Tibial artery (tissue), 4 donors: ENCODE results near the gene GGCT.

Source experiments
- DNase-seq, 2 donors: peaks; one replicate each; pipeline ENCODE4 v3.0.0-alpha.2; 2019
- H3K27ac ChIP-seq, 2 donors: fragments of 200-600 bp; sonication (generic) in 1 of 2; 1 replicate in 1 of 2; 2 replicates in 1 of 2; pipeline ENCODE4 v1.5.1; 2018 to 2019; ENCODE audit warnings: mild to moderate bottlenecking in 1 of 2
- H3K27me3 ChIP-seq, 2 donors: fragments of 200-600 bp; sonication (generic) in 1 of 2; one replicate each; pipeline versions ENCODE4 v1.5.1 to v1.6.0; 2016 to 2019
- H3K36me3 ChIP-seq, 3 donors: fragments of 200-600 bp; sonication (generic) in 2 of 3; one replicate each; pipeline ENCODE4 v1.5.1; 2016 to 2019; ENCODE audit warnings: mild to moderate bottlenecking in 2 of 3
- H3K4me1 ChIP-seq, 4 donors: fragments of 200-600 bp; sonication (generic) in 2 of 4; 1 replicate in 3 of 4; 2 replicates in 1 of 4; pipeline ENCODE4 v1.5.1; 2016 to 2019
- H3K4me3 ChIP-seq, 2 donors: fragments of 200-600 bp; sonication (generic) in 1 of 2; 1 replicate in 1 of 2; 2 replicates in 1 of 2; pipeline ENCODE4 v1.5.1; 2018 to 2019; ENCODE audit warnings: mild to moderate bottlenecking in 2 of 2
- H3K9me3 ChIP-seq, 3 donors: fragments of 200-600 bp; sonication (generic) in 1 of 3; one replicate each; pipeline ENCODE4 v1.5.1; 2016 to 2019
- CTCF ChIP-seq, 2 experiments: fragments of 200-600 bp in 1 of 2; fragments of 450-650 bp in 1 of 2; IDR thresholded peaks; one replicate each; pipeline ENCODE4 v1.5.1; 2017 to 2019; ENCODE audit warnings: antibody characterized with exemption in 2 of 2, mild to moderate bottlenecking in 1 of 2, moderate library complexity in 1 of 2
- intact Hi-C: fragments of 100-400 bp; cut with DNase I; formaldehyde crosslinking; loops from one replicate; pipeline ENCODE4 v1.15.0; 2023; ENCODE audit warnings: low total_unique reads

The GGCT gene

GRCh38 chr7:30468791-30469190 is 35.8 kb downstream of the GGCT start:
- Histone ChIP-seq H3K27me3 (no peaks in the 10 kb centered on the region), H3K4me1 (peaks cover 0 to 80% (median 59%) of the 10 kb centered on the region in 4 donors), H3K36me3 (no peaks in the 10 kb centered on the region), H3K27ac (peak overlapping the region; percentile 74 to 79), H3K4me3 (peak overlapping the region in 1 of 2 donors; percentile 5), H3K9me3 (no peaks in the 10 kb centered on the region)
- DNase-seq = no peak
- TF ChIP-seq CTCF (IDR thresholded peaks at IDR 0.05) = no peak
- intact Hi-C loops = no loop called here

- no peak for DNase-seq
- peaks cover 0 to 72% (median 56%) of the 10 kb centered on the region in 4 donors for H3K4me1 ChIP-seq
- H3K4me3 ChIP-seq = no peak overlapping the region
- no peaks in the 10 kb centered on the region for H3K9me3 ChIP-seq
- H3K36me3 ChIP-seq = no peaks in the 10 kb centered on the region
- intact Hi-C loops = no loop called here
- no peaks in the 10 kb centered on the region for H3K27me3 ChIP-seq
- H3K27ac ChIP-seq = peak overlapping the region; percentile 74 to 79
- TF ChIP-seq CTCF (IDR thresholded peaks at IDR 0.05) = no peak
These were observed 36.6 kb downstream of the GGCT start for GRCh38 chr7:30468041-30468440.

GRCh38 chr7:30467271-30467670 is 37.4 kb downstream of the GGCT start:
- no peaks in the 10 kb centered on the region for H3K9me3 ChIP-seq
- peak overlapping the region in 1 of 2 donors; percentile 19 for H3K27ac ChIP-seq
- DNase-seq = no peak
- H3K4me3 ChIP-seq = no peak overlapping the region
- H3K4me1 ChIP-seq = peaks cover 0 to 65% (median 50%) of the 10 kb centered on the region in 4 donors
- no peak for TF ChIP-seq CTCF (IDR thresholded peaks at IDR 0.05)
- no peaks in the 10 kb centered on the region for H3K27me3 ChIP-seq
- intact Hi-C loops = no loop called here
- peaks cover 0 to 6% (median 0%) of the 10 kb centered on the region in 3 donors for H3K36me3 ChIP-seq

- H3K4me3 ChIP-seq = no peak overlapping the region
- no peak for DNase-seq
- peak overlapping the region in 1 of 2 donors; percentile 42 for H3K27ac ChIP-seq
- no peak for TF ChIP-seq CTCF (IDR thresholded peaks at IDR 0.05)
- no peaks in the 10 kb centered on the region for H3K9me3 ChIP-seq
- intact Hi-C loops = no loop called here
- H3K27me3 ChIP-seq = no peaks in the 10 kb centered on the region
- peaks cover 0 to 11% (median 0%) of the 10 kb centered on the region in 3 donors for H3K36me3 ChIP-seq
- H3K4me1 ChIP-seq = peaks cover 0 to 57% (median 43%) of the 10 kb centered on the region in 4 donors
These were observed 38.4 kb downstream of the GGCT start for GRCh38 chr7:30466266-30466665.

DNA sequence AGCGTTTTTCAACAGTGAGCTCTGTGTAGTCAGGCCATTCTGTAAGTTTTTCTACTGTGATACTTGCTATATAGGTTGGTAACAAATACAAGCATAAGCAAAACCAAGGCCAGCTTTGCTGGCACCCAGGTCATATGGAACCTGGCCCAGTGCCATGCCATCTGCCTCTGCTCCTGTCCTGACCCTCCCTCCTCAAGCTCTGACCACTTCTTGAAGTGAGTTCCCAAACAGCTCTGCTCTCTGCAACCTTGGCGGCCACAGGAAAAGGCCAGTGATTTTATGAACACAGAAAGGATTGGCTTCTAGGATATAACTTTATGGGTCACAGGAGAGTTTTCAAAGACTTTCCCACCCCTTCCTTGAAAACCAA is 38.8 kb downstream of the GGCT start:
- Histone ChIP-seq H3K9me3 (no peaks in the 10 kb centered on the region), H3K4me3 (no peak overlapping the region), H3K27ac (peak overlapping the region in 1 of 2 donors; percentile 42), H3K36me3 (peaks cover 0 to 11% (median 0%) of the 10 kb centered on the region in 3 donors), H3K27me3 (no peaks in the 10 kb centered on the region), H3K4me1 (peaks cover 0 to 52% (median 39%) of the 10 kb centered on the region in 4 donors)
- intact Hi-C loops = no loop called here
- TF ChIP-seq CTCF (IDR thresholded peaks at IDR 0.05) = no peak
- no peak for DNase-seq
